Keratinocyte (primary cell): ENCODE measurements around the gene TNS4. TPM values are rescaled to one million over a fixed set of nuclear protein-coding genes. Genes with fewer than 3 reads are reported as not detected.

Experiments
- DNase-seq: peaks from one replicate; pipeline ENCODE4 v3.0.0-alpha.2; 2011; ENCODE audit warnings: low read depth, missing footprints, low spot score
- FAIRE-seq: peaks from 2 replicates; lab custom pipeline; 2011; peaks lifted over from hg19 to GRCh38; lab: Jason Lieb, UNC
- H2AFZ ChIP-seq: 2 replicates; pipeline ENCODE4 v1.6.0; 2012; ENCODE audit warnings: low read length, control low read depth, inconsistent platforms; ENCODE audit not compliant: control insufficient read depth
- H3K27ac ChIP-seq: 2 replicates; pipeline ENCODE4 v1.5.1; 2011; ENCODE audit warnings: low read length; ENCODE audit not compliant: control insufficient read depth, insufficient read depth
- H3K27me3 ChIP-seq: 3 replicates; pipeline ENCODE4 v1.6.0; 2011; ENCODE audit warnings: low read length; ENCODE audit not compliant: control insufficient read depth, insufficient read depth; ENCODE audit errors: extremely low read depth
- H3K36me3 ChIP-seq, 2 experiments: 2 replicates in 1 of 2; 3 replicates in 1 of 2; pipeline ENCODE4 v1.5.1; 2011; ENCODE audit warnings: low read length in 2 of 2, mild to moderate bottlenecking in 1 of 2; ENCODE audit not compliant: control insufficient read depth in 2 of 2, insufficient read depth in 2 of 2; ENCODE audit errors: extremely low read depth in 1 of 2
- H3K4me1 ChIP-seq: 3 replicates; pipeline ENCODE4 v1.5.1; 2011; ENCODE audit warnings: low read length; ENCODE audit not compliant: control insufficient read depth, insufficient read depth; ENCODE audit errors: extremely low read depth
- H3K4me2 ChIP-seq: 3 replicates; pipeline ENCODE4 v1.6.0; 2011; ENCODE audit warnings: low read depth, low read length; ENCODE audit not compliant: control insufficient read depth, insufficient read depth; ENCODE audit errors: extremely low read depth
- H3K4me3 ChIP-seq, 3 experiments: fragments of 200-600 bp in 1 of 3; sonication (generic) in 1 of 3; 2 replicates in 2 of 3; 3 replicates in 1 of 3; pipeline ENCODE4 v1.5.1; 2011 to 2016; ENCODE audit warnings: low read length in 3 of 3, mild to moderate bottlenecking in 3 of 3, control low read depth in 2 of 3, inconsistent platforms in 1 of 3, low read depth in 1 of 3, mixed read lengths in 1 of 3, mixed run types in 1 of 3, moderate library complexity in 1 of 3; ENCODE audit not compliant: control insufficient read depth in 2 of 3, insufficient read depth in 2 of 3; ENCODE audit errors: extremely low read depth in 1 of 3
- H3K79me2 ChIP-seq: 2 replicates; pipeline ENCODE4 v1.6.0; 2012; ENCODE audit warnings: low read length; ENCODE audit not compliant: control insufficient read depth, insufficient read depth
- H3K9ac ChIP-seq: 3 replicates; pipeline ENCODE4 v1.6.0; 2011; ENCODE audit warnings: low read length; ENCODE audit not compliant: control insufficient read depth, insufficient read depth; ENCODE audit errors: extremely low read depth
- H3K9me1 ChIP-seq: 3 replicates; pipeline ENCODE4 v1.6.0; 2011; ENCODE audit warnings: low read length; ENCODE audit not compliant: control insufficient read depth, insufficient read depth; ENCODE audit errors: extremely low read depth
- H3K9me3 ChIP-seq: 2 replicates; pipeline ENCODE4 v1.5.1; 2012; ENCODE audit warnings: low read depth, low read length; ENCODE audit not compliant: control insufficient read depth
- H4K20me1 ChIP-seq: 3 replicates; pipeline ENCODE4 v1.6.0; 2011; ENCODE audit warnings: low read length; ENCODE audit not compliant: control insufficient read depth, insufficient read depth; ENCODE audit errors: extremely low read depth
- EZH2 ChIP-seq: IDR thresholded peaks from one replicate; pipeline ENCODE4 v1.6.1; 2012; ENCODE audit warnings: inconsistent platforms, mild to moderate bottlenecking, low read length, moderate library complexity
- dilution Hi-C: fragments of 300-500 bp; cut with MboI; formaldehyde crosslinking; loops from one replicate; pipeline ENCODE4 v1.7.0; 2020; ENCODE audit warnings: low sequenced_read_pairs; ENCODE audit not compliant: extremely low pct_ligation_motif_present
- polyA plus RNA-seq, 5 experiments: library from polyadenylated mRNA; depleted of rRNA in 3 of 5; stranded (reverse) in 3 of 5; stranded (forward) in 1 of 5; unstranded in 1 of 5; fragments of >200 nt; gene quantifications; 1 replicate in 1 of 5; 2 replicates in 3 of 5; 3 replicates in 1 of 5; pipeline versions ENCODE4 v1.2.1 to v1.2.3, GENCODE V29; 2011 to 2012; ENCODE audit warnings: missing spikeins in 2 of 5, low read depth in 1 of 5, low replicate concordance in 1 of 5
- TF ChIP-seq, protein P1 (sequence below), 3 experiments: IDR thresholded peaks in 1 of 3; conservative IDR thresholded peaks in 1 of 3; optimal IDR thresholded peaks in 1 of 3; 2 replicates in 2 of 3; 3 replicates in 1 of 3; pipeline versions ENCODE3 to v1.5.1; 2011; ENCODE audit warnings: low read length in 3 of 3, mild to moderate bottlenecking in 3 of 3, moderate library complexity in 2 of 3, control low read depth in 1 of 3, inconsistent platforms in 1 of 3; ENCODE audit not compliant: insufficient read depth in 2 of 3; ENCODE audit errors: extremely low read depth in 1 of 3

Gene TNS4
- polyA plus RNA-seq, 1 donor (not counting 4 experiments of a cell fraction or from before 2014, with no cell fraction given): 160 TPM

DNA sequence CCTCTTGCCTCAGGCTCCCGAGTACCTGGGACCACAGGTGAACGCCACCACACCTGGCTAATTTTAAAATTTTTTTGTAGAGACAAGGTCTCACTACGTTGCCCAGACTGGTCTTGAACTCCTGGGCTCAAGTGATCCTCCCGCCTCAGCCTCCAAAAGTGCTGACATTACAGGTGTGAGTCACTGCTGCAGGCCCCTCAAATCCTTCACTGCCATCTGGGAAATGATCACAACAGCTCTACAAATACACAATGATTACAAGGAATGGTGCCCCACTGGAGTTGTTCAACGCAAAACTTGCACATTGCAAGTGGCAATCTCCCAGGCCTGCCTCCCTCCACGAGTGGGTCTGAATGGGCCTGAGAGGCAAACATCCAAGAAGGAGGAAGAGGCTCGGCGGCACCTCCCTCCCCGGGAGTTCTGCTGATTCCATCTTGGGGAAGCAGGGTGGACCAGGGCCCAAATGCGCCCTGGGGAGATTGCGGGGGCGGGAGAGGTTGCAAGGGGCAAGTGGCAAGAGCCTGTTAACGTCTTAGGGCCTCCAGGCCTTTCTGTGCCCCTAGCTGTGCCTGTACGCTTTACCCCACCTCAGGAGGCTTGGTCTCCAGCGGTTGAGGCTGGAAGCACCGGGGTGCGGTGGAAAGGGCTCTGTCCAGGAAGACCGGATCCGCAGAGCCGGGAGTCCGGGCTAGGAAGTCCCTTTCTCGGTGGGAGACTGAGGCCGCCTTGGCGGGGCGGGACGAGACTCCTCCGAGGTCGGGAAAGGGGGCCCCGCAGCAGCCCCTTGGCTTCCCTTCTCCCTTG is 58.8 kb downstream of the TNS4 start:
- Histone ChIP-seq H3K9me1 (no peaks in the 10 kb centered on the region), H3K79me2 (no peaks in the 10 kb centered on the region), H3K4me3 (peak overlapping the region in 2 of 3 experiments; percentile 29 to 56), H2AFZ (peak overlapping the region; percentile 53), H3K9ac (peak overlapping the region; percentile 51), H3K36me3 (no peaks in the 10 kb centered on the region), H3K27me3 (peaks cover 27% of the 10 kb centered on the region), H3K27ac (no peak overlapping the region), H4K20me1 (no peaks in the 10 kb centered on the region), H3K4me2 (peak overlapping the region; percentile 74), H3K9me3 (no peaks in the 10 kb centered on the region), H3K4me1 (peaks cover 6% of the 10 kb centered on the region)
- dilution Hi-C loops: no loop called here
- no peak for FAIRE-seq
- no peak for DNase-seq
- TF ChIP-seq, protein P1, sequence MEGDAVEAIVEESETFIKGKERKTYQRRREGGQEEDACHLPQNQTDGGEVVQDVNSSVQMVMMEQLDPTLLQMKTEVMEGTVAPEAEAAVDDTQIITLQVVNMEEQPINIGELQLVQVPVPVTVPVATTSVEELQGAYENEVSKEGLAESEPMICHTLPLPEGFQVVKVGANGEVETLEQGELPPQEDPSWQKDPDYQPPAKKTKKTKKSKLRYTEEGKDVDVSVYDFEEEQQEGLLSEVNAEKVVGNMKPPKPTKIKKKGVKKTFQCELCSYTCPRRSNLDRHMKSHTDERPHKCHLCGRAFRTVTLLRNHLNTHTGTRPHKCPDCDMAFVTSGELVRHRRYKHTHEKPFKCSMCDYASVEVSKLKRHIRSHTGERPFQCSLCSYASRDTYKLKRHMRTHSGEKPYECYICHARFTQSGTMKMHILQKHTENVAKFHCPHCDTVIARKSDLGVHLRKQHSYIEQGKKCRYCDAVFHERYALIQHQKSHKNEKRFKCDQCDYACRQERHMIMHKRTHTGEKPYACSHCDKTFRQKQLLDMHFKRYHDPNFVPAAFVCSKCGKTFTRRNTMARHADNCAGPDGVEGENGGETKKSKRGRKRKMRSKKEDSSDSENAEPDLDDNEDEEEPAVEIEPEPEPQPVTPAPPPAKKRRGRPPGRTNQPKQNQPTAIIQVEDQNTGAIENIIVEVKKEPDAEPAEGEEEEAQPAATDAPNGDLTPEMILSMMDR (optimal IDR thresholded peaks at IDR 0.05 in 1 of 3, IDR thresholded peaks at IDR 0.05 in 1 of 3, conservative IDR thresholded peaks at IDR 0.05 in 1 of 3; ENCODE audit: extremely low read depth in 1 of 3, insufficient read depth in 2 of 3, low read length in 3 of 3): peak in 1 of 3 experiments; percentile 1
- TF ChIP-seq EZH2: no peak

DNA sequence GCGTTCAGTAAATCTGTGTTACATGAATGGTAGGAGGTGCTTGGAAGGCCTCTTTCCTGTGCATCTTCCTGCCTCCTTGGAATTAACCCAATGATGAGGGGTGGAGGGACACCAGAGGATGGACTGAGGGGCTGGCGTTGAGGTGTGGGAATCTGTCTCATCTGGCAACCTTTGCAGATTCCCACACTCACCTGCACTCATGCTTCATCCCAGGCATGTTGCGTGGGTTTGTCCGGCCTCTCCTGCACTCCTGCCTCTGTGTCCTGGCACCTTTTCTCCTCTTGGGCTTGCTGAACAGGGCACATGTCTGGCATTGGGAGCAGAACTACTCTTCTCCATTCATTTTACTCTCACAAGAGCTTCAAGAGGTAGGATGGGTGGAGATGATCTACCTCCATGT is 61.3 kb downstream of the TNS4 start:
- no peak overlapping the region for H2AFZ ChIP-seq
- no peaks in the 10 kb centered on the region for H3K9me1 ChIP-seq
- H3K79me2 ChIP-seq: no peaks in the 10 kb centered on the region
- H3K4me1 ChIP-seq: peaks cover 11% of the 10 kb centered on the region
- H3K4me2 ChIP-seq: no peak overlapping the region
- H3K4me3 ChIP-seq: no peak overlapping the region
- no peaks in the 10 kb centered on the region for H4K20me1 ChIP-seq
- TF ChIP-seq EZH2: no peak
- TF ChIP-seq, protein P1 (optimal IDR thresholded peaks at IDR 0.05 in 1 of 3, IDR thresholded peaks at IDR 0.05 in 1 of 3, conservative IDR thresholded peaks at IDR 0.05 in 1 of 3; ENCODE audit: extremely low read depth in 1 of 3, insufficient read depth in 2 of 3, low read length in 3 of 3): no peak
- peaks cover 17% of the 10 kb centered on the region for H3K27me3 ChIP-seq
- H3K27ac ChIP-seq: no peak overlapping the region
- dilution Hi-C loops: no loop called here
- no peak for FAIRE-seq
- no peak for DNase-seq
- H3K36me3 ChIP-seq: no peaks in the 10 kb centered on the region
- H3K9me3 ChIP-seq: no peaks in the 10 kb centered on the region
- no peak overlapping the region for H3K9ac ChIP-seq
